ENCODE measurements around the gene C1QTNF2. TPM values are rescaled to one million over a fixed set of nuclear protein-coding genes. Genes with fewer than 3 reads are reported as not detected.

C1QTNF2 gene
- total RNA-seq, 4 donors from 2014 or later, result 1.5 to 5.7 (median 3.3) TPM

GRCh38 chr5:160326981-160327380, 43.4 kb downstream of the C1QTNF2 start:
- TF ChIP-seq EP300 (IDR thresholded peaks at IDR 0.05) (no peak), CTCF (IDR thresholded peaks at IDR 0.05) (no peak), POLR2A (IDR thresholded peaks at IDR 0.05) (no peak)
- Histone ChIP-seq H3K36me3 (no peaks in the 10 kb centered on the region), H3K27me3 (no peaks in the 10 kb centered on the region), H3K9me3 (no peaks in the 10 kb centered on the region), H3K27ac (no peak overlapping the region), H3K4me1 (no peaks in the 10 kb centered on the region), H3K4me3 (no peak overlapping the region)
- no peak for DNase-seq (ENCODE audit: low spot score in 2 of 2)
- 76 to 80% methylated on average over 2 of the region's 2 CpGs for WGBS, 2 donors

GRCh38 chr5:160325716-160326115, 44.7 kb downstream of the C1QTNF2 start:
- Histone ChIP-seq H3K9me3 (no peaks in the 10 kb centered on the region), H3K27ac (no peak overlapping the region), H3K36me3 (no peaks in the 10 kb centered on the region), H3K4me1 (no peaks in the 10 kb centered on the region), H3K27me3 (no peaks in the 10 kb centered on the region), H3K4me3 (no peak overlapping the region)
- no peak for DNase-seq (ENCODE audit: low spot score in 2 of 2)
- TF ChIP-seq CTCF (IDR thresholded peaks at IDR 0.05), result no peak
- no peak for TF ChIP-seq EP300 (IDR thresholded peaks at IDR 0.05)
- TF ChIP-seq POLR2A (IDR thresholded peaks at IDR 0.05), result no peak
- 75 to 90% methylated on average over 2 of the region's 2 CpGs for WGBS, 2 donors

- Histone ChIP-seq H3K9me3 (no peaks in the 10 kb centered on the region), H3K27ac (no peak overlapping the region), H3K4me1 (no peaks in the 10 kb centered on the region), H3K36me3 (no peaks in the 10 kb centered on the region), H3K27me3 (no peaks in the 10 kb centered on the region), H3K4me3 (no peak overlapping the region)
- DNase-seq (ENCODE audit: low spot score in 2 of 2), result no peak
- TF ChIP-seq POLR2A (IDR thresholded peaks at IDR 0.05) (no peak), CTCF (IDR thresholded peaks at IDR 0.05) (no peak), EP300 (IDR thresholded peaks at IDR 0.05) (no peak)
- WGBS, 2 donors, result 65 to 71% methylated on average over 2 of the region's 2 CpGs
Observed at GRCh38 chr5:160324886-160325285, 45.5 kb downstream of the C1QTNF2 start.

GRCh38 chr5:160318409-160318808, 52.0 kb downstream of the C1QTNF2 start:
- DNase-seq (ENCODE audit: low spot score in 2 of 2), result no peak
- H3K4me3 ChIP-seq, result no peak overlapping the region
- no peaks in the 10 kb centered on the region for H3K4me1 ChIP-seq
- TF ChIP-seq EP300 (IDR thresholded peaks at IDR 0.05) (peak in 1 of 2 donors; percentile 37), POLR2A (IDR thresholded peaks at IDR 0.05) (no peak)
- WGBS, 2 donors, result 85 to 92% methylated on average over 4 of the region's 4 CpGs
- H3K9me3 ChIP-seq, result no peaks in the 10 kb centered on the region
- H3K27ac ChIP-seq, result no peak overlapping the region
- no peaks in the 10 kb centered on the region for H3K36me3 ChIP-seq
- H3K27me3 ChIP-seq, result no peaks in the 10 kb centered on the region

GRCh38 chr5:160317434-160317833, 53.0 kb downstream of the C1QTNF2 start:
- no peak overlapping the region for H3K4me3 ChIP-seq
- WGBS, 2 donors, result 87 to 88% methylated on average over 5 of the region's 5 CpGs
- no peaks in the 10 kb centered on the region for H3K9me3 ChIP-seq
- no peaks in the 10 kb centered on the region for H3K27me3 ChIP-seq
- peaks cover 0 to 6% (median 0%) of the 10 kb centered on the region in 4 donors for H3K4me1 ChIP-seq
- H3K27ac ChIP-seq, result no peak overlapping the region
- H3K36me3 ChIP-seq, result no peaks in the 10 kb centered on the region
- no peak for TF ChIP-seq CTCF (IDR thresholded peaks at IDR 0.05)
- no peak for TF ChIP-seq POLR2A (IDR thresholded peaks at IDR 0.05)
- TF ChIP-seq EP300 (IDR thresholded peaks at IDR 0.05), result no peak
- DNase-seq (ENCODE audit: low spot score in 2 of 2), result no peak

GRCh38 chr5:160315968-160316367, 54.5 kb downstream of the C1QTNF2 start:
- Histone ChIP-seq H3K27me3 (peaks cover 0 to 12% of the 10 kb centered on the region in 2 donors), H3K4me3 (no peak overlapping the region), H3K36me3 (no peaks in the 10 kb centered on the region), H3K27ac (no peak overlapping the region), H3K9me3 (no peaks in the 10 kb centered on the region), H3K4me1 (peaks cover 0 to 18% (median 1%) of the 10 kb centered on the region in 4 donors)
- WGBS, 2 donors, result 22 to 33% methylated on average over 1 of the region's 1 CpG
- no peak for DNase-seq (ENCODE audit: low spot score in 2 of 2)
- TF ChIP-seq EP300 (IDR thresholded peaks at IDR 0.05), result no peak
